ENCODE results near the gene OPCML.

Gene OPCML

DNA sequence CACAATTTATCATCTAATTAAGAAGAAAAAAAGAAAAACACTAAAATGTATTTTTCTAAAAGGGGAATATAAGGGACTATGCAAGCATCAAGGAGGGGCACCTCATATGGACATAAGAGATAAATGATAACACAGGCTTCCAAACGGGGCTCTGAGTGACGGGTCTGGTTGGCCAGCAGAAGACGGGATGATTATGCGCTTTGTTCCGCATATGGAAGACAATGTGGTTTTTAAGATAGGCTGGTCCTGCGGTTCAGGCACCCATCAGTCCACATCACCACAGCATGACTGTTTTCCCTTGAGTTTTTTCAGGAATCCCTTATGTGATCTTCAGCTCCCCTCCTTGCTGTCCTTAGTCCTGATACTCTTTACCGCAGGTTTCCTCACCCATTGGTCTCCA is 404.6 kb downstream of the OPCML start:
- H2AFZ ChIP-seq (ENCODE audit: low read length), result no peak overlapping the region
- no peaks in the 10 kb centered on the region for H4K20me1 ChIP-seq (ENCODE audit: insufficient read depth, low read length)
- TF ChIP-seq, protein P1, sequence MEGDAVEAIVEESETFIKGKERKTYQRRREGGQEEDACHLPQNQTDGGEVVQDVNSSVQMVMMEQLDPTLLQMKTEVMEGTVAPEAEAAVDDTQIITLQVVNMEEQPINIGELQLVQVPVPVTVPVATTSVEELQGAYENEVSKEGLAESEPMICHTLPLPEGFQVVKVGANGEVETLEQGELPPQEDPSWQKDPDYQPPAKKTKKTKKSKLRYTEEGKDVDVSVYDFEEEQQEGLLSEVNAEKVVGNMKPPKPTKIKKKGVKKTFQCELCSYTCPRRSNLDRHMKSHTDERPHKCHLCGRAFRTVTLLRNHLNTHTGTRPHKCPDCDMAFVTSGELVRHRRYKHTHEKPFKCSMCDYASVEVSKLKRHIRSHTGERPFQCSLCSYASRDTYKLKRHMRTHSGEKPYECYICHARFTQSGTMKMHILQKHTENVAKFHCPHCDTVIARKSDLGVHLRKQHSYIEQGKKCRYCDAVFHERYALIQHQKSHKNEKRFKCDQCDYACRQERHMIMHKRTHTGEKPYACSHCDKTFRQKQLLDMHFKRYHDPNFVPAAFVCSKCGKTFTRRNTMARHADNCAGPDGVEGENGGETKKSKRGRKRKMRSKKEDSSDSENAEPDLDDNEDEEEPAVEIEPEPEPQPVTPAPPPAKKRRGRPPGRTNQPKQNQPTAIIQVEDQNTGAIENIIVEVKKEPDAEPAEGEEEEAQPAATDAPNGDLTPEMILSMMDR (IDR thresholded peaks at IDR 0.05; ENCODE audit: low read length), result no peak
- TF ChIP-seq EZH2 (IDR thresholded peaks at IDR 0.05; ENCODE audit: borderline replicate concordance, low read length), result no peak
- no peaks in the 10 kb centered on the region for H3K27me3 ChIP-seq (ENCODE audit: insufficient read depth, low read length)
- no peak overlapping the region for H3K27ac ChIP-seq (ENCODE audit: low read depth, low read length, poor library complexity, severe bottlenecking)
- no peaks in the 10 kb centered on the region for H3K79me2 ChIP-seq (ENCODE audit: insufficient read depth, low read length)
- H3K4me1 ChIP-seq (ENCODE audit: insufficient read depth, low read length, severe bottlenecking), result no peaks in the 10 kb centered on the region
- no peak overlapping the region for H3K9ac ChIP-seq (ENCODE audit: low read length)
- no peak overlapping the region for H3K4me2 ChIP-seq (ENCODE audit: low read length)
- no peaks in the 10 kb centered on the region for H3K9me2 ChIP-seq (ENCODE audit: low read depth, low read length)
- H3K9me3 ChIP-seq (ENCODE audit: low read length), result no peaks in the 10 kb centered on the region
- no peaks in the 10 kb centered on the region for H3K36me3 ChIP-seq (ENCODE audit: insufficient read depth, low read length)
- no peak overlapping the region for H3K4me3 ChIP-seq (ENCODE audit: low read depth, low read length, poor library complexity, severe bottlenecking)
- H3F3A ChIP-seq (ENCODE audit: insufficient read depth, low read length), result no peaks in the 10 kb centered on the region

DNA sequence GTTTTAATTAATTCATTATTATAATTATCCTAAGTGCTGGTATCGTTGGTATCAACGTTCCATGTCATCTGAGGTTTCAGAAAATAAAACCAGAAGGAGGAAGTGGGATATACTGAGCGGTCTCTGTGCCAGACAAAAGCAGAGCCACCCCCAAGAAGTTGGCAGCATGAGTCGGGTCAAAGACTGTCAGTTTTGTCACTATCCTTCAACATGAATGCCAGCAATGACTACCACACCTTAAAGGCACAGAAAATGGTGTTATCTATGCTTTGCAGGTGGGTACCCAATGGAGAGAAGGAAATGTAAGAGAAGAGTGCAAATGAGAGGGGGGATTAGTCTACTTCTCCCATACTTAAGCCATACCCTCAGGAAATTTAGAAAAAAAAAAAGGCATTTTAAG is 408.5 kb downstream of the OPCML start:
- no peaks in the 10 kb centered on the region for H3K79me2 ChIP-seq (ENCODE audit: insufficient read depth, low read length)
- no peak overlapping the region for H3K27ac ChIP-seq (ENCODE audit: low read depth, low read length, poor library complexity, severe bottlenecking)
- no peaks in the 10 kb centered on the region for H3K27me3 ChIP-seq (ENCODE audit: insufficient read depth, low read length)
- no peak for TF ChIP-seq EZH2 (IDR thresholded peaks at IDR 0.05; ENCODE audit: borderline replicate concordance, low read length)
- TF ChIP-seq, protein P1 (IDR thresholded peaks at IDR 0.05; ENCODE audit: low read length), result no peak
- no peaks in the 10 kb centered on the region for H3K9me2 ChIP-seq (ENCODE audit: low read depth, low read length)
- no peaks in the 10 kb centered on the region for H3K36me3 ChIP-seq (ENCODE audit: insufficient read depth, low read length)
- no peak overlapping the region for H3K4me2 ChIP-seq (ENCODE audit: low read length)
- H3K4me3 ChIP-seq (ENCODE audit: low read depth, low read length, poor library complexity, severe bottlenecking), result no peak overlapping the region
- no peaks in the 10 kb centered on the region for H3F3A ChIP-seq (ENCODE audit: insufficient read depth, low read length)
- no peaks in the 10 kb centered on the region for H3K4me1 ChIP-seq (ENCODE audit: insufficient read depth, low read length, severe bottlenecking)
- H3K9ac ChIP-seq (ENCODE audit: low read length), result no peak overlapping the region
- H2AFZ ChIP-seq (ENCODE audit: low read length), result no peak overlapping the region
- no peaks in the 10 kb centered on the region for H3K9me3 ChIP-seq (ENCODE audit: low read length)
- H4K20me1 ChIP-seq (ENCODE audit: insufficient read depth, low read length), result no peaks in the 10 kb centered on the region

DNA sequence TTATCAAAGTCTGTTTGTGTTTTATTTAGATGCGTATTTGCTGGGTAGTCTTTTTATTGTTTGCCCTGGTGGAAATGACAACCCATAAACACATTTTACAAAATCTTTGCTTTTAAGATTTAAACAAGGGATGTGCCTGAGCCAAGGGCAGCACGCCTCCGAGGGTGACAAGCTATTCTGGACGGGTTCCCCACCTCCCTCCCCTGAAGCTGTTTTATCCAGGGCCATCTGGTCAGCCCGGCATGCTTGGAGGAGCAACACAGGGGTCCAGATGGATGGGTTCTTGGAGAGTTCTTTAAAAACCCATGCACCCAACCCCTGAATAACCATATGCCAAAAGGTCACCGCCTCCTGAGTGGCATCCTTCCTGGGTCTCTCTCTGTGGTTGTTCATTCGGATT is 408.9 kb downstream of the OPCML start:
- Histone ChIP-seq H3K4me2 (ENCODE audit: low read length) (no peak overlapping the region), H3K27me3 (ENCODE audit: insufficient read depth, low read length) (no peaks in the 10 kb centered on the region)

More for the DNA sequence above, 408.9 kb downstream of the OPCML start:
- H3K27ac ChIP-seq (ENCODE audit: low read depth, low read length, poor library complexity, severe bottlenecking), result no peak overlapping the region
- no peaks in the 10 kb centered on the region for H3K36me3 ChIP-seq (ENCODE audit: insufficient read depth, low read length)
- no peaks in the 10 kb centered on the region for H3F3A ChIP-seq (ENCODE audit: insufficient read depth, low read length)
- H3K4me3 ChIP-seq (ENCODE audit: low read depth, low read length, poor library complexity, severe bottlenecking), result no peak overlapping the region
- H3K79me2 ChIP-seq (ENCODE audit: insufficient read depth, low read length), result no peaks in the 10 kb centered on the region
- H3K9me2 ChIP-seq (ENCODE audit: low read depth, low read length), result no peaks in the 10 kb centered on the region
- H2AFZ ChIP-seq (ENCODE audit: low read length), result no peak overlapping the region
- TF ChIP-seq EZH2 (IDR thresholded peaks at IDR 0.05; ENCODE audit: borderline replicate concordance, low read length), result no peak
- TF ChIP-seq, protein P1 (IDR thresholded peaks at IDR 0.05; ENCODE audit: low read length), result no peak
- no peaks in the 10 kb centered on the region for H3K4me1 ChIP-seq (ENCODE audit: insufficient read depth, low read length, severe bottlenecking)
- H3K9me3 ChIP-seq (ENCODE audit: low read length), result no peaks in the 10 kb centered on the region
- H3K9ac ChIP-seq (ENCODE audit: low read length), result no peak overlapping the region
- no peaks in the 10 kb centered on the region for H4K20me1 ChIP-seq (ENCODE audit: insufficient read depth, low read length)

Measured in OCI-LY1 (cell line).